K562 (cell line): ENCODE measurements around the gene SEPTIN6. TPM values are rescaled to one million over a fixed set of nuclear protein-coding genes. Genes with fewer than 3 reads are reported as not detected.

Experiments
- ARID2 ChIP-seq: fragments of 450-650 bp; IDR thresholded peaks from 2 replicates; pipeline ENCODE4 v1.6.1; 2017; ENCODE audit warnings: antibody characterized with exemption, mild to moderate bottlenecking
- CREB3 ChIP-seq: fragments of 450-650 bp; conservative IDR thresholded peaks from 2 replicates; pipeline ENCODE4 v1.6.1; 2016; ENCODE audit warnings: missing genetic modification characterization, low read depth, mild to moderate bottlenecking, missing compliant biosample characterization, moderate library complexity
- ELK3 ChIP-seq: fragments of 450-650 bp; formaldehyde crosslinking; IDR thresholded peaks from 2 replicates; pipeline ENCODE4 v1.4.0; 2020; ENCODE audit warnings: mild to moderate bottlenecking
- FOXK1 ChIP-seq: sonication (generic); formaldehyde crosslinking; IDR thresholded peaks from 2 replicates; pipeline ENCODE4 v1.8.0; 2022; ENCODE audit warnings: missing genetic modification reagents, mild to moderate bottlenecking, borderline replicate concordance
- IFI16 ChIP-seq: fragments of 250-450 bp; sonication (Bioruptor Pico); IDR thresholded peaks from 2 replicates; pipeline ENCODE4 v2.1.2; 2022; ENCODE audit warnings: mild to moderate bottlenecking, inconsistent platforms
- MYNN ChIP-seq, 2 experiments: sonication (generic); formaldehyde crosslinking in 1 of 2; IDR thresholded peaks; 2 replicates each; pipeline versions ENCODE4 v1.5.0 to v1.6.1; 2016 to 2020; ENCODE audit warnings: antibody characterized with exemption in 1 of 2, missing genetic modification reagents in 1 of 2
- NKRF ChIP-seq: fragments of 450-650 bp; IDR thresholded peaks from 2 replicates; pipeline ENCODE4 v1.6.1; 2016; ENCODE audit warnings: borderline replicate concordance
- NRF1 ChIP-seq, 2 experiments: fragments of 450-650 bp; IDR thresholded peaks in 1 of 2; conservative IDR thresholded peaks in 1 of 2; 2 replicates each; pipeline ENCODE4 v1.6.1; 2014; ENCODE audit warnings: mild to moderate bottlenecking in 2 of 2
- POLR2A ChIP-seq: fragments of 450-650 bp; conservative IDR thresholded peaks from 2 replicates; pipeline ENCODE4 v1.6.1; 2016
- SMAD3 ChIP-seq: fragments of 450-650 bp; formaldehyde crosslinking; conservative IDR thresholded peaks from 2 replicates; pipeline ENCODE4 v1.4.0; 2020; ENCODE audit warnings: mild to moderate bottlenecking
- SNAPC5 ChIP-seq: fragments of 250-450 bp; sonication (Bioruptor Pico); IDR thresholded peaks from 2 replicates; pipeline ENCODE4 v1.8.0; 2021; ENCODE audit warnings: moderate library complexity, mild to moderate bottlenecking, inconsistent platforms
- TCF3 ChIP-seq: sonication (generic); formaldehyde crosslinking; IDR thresholded peaks from 2 replicates; pipeline ENCODE4 v1.4.0; 2020; ENCODE audit warnings: mild to moderate bottlenecking, missing genetic modification reagents
- TFAP4 ChIP-seq: sonication (generic); formaldehyde crosslinking; IDR thresholded peaks from 2 replicates; pipeline ENCODE4 v1.8.0; 2022; ENCODE audit warnings: missing genetic modification reagents, mild to moderate bottlenecking, moderate library complexity, borderline replicate concordance
- ZBTB9 ChIP-seq: fragments of 450-650 bp; formaldehyde crosslinking; IDR thresholded peaks from 2 replicates; pipeline ENCODE4 v1.4.0; 2020; ENCODE audit warnings: mild to moderate bottlenecking, moderate library complexity
- ZNF146 ChIP-seq: IDR thresholded peaks from one replicate; pipeline ENCODE4 v1.6.1; 2018; ENCODE audit warnings: missing compliant biosample characterization; ENCODE audit not compliant: unreplicated experiment
- ZNF197 ChIP-seq: fragments of 200-800 bp; sonication (Bioruptor generic); IDR thresholded peaks from 2 replicates; pipeline ENCODE4 v1.6.1; 2016; ENCODE audit warnings: low read depth, missing genetic modification characterization, missing compliant biosample characterization
- ZNF639 ChIP-seq, 2 experiments: fragments of 200-800 bp in 1 of 2; sonication (Bioruptor generic) in 1 of 2; sonication (generic) in 1 of 2; formaldehyde crosslinking in 1 of 2; IDR thresholded peaks in 1 of 2; conservative IDR thresholded peaks in 1 of 2; 2 replicates each; pipeline versions ENCODE4 v1.5.0 to v1.6.1; 2016 to 2020; ENCODE audit warnings: missing compliant biosample characterization in 1 of 2, missing genetic modification characterization in 1 of 2, missing genetic modification reagents in 1 of 2
- ZZZ3 ChIP-seq: fragments of 450-650 bp; IDR thresholded peaks from 2 replicates; pipeline ENCODE4 v1.6.1; 2016; ENCODE audit warnings: antibody characterized with exemption, mild to moderate bottlenecking, moderate library complexity
- polyA plus RNA-seq, 8 experiments: library from polyadenylated mRNA; depleted of rRNA in 4 of 8; stranded (reverse) in 5 of 8; unstranded in 3 of 8; fragments of >200 nt; fragmentation: Nextera tagmentation in 2 of 8; fragmentation: Illumina TruSeq in 1 of 8; extraction: Ambion mirVana in 2 of 8; extraction: Trizol in 1 of 8; gene quantifications; 2 replicates each; pipeline versions ENCODE4 v1.2.1 to v1.2.3, GENCODE V29; 2011 to 2014; ENCODE audit warnings: inconsistent platforms in 1 of 8, missing spikeins in 1 of 8
- total RNA-seq, 7 experiments: library from RNA; depleted of rRNA in 6 of 7; stranded (reverse); fragments of >200 nt in 6 of 7; fragmentation: Illumina TruSeq in 2 of 7; extraction: Trizol in 2 of 7; gene quantifications; 2 replicates each; pipeline versions ENCODE4 v1.2.1 to v1.2.3, GENCODE V29; 2011 to 2021; ENCODE audit warnings: low replicate concordance in 1 of 7

SEPTIN6 gene
- total and polyA plus RNA-seq, 9 of the 15 experiments (the other 6 are each of a cell fraction or from before 2014, with no cell fraction given): 8.4 to 67.0 (median 37.8) TPM

- 0 out of 2 replicates have a peak, but pooled peaks have one; percentile 30 for TF ChIP-seq NKRF
- TF ChIP-seq FOXK1 (CRISPR knock-in tag): no peak
- TF ChIP-seq TCF3: no peak
- peak; percentile 18; the same call in 1 of the 2 replicates for TF ChIP-seq TFAP4 (CRISPR knock-in tag)
- TF ChIP-seq NRF1 (conservative IDR thresholded peaks at IDR 0.05 in 1 of 2, IDR thresholded peaks at IDR 0.05 in 1 of 2): peak; percentile 63 to 71
- no peak for TF ChIP-seq ELK3 (CRISPR knock-in tag)
- no peak for TF ChIP-seq ARID2
- 0 out of 4 replicates have a peak, but pooled peaks of 1 of the 2 experiments have one; percentile 39 for TF ChIP-seq ZNF639 (CRISPR knock-in tag; conservative IDR thresholded peaks at IDR 0.05 in 1 of 2, IDR thresholded peaks at IDR 0.05 in 1 of 2)
- no peak for TF ChIP-seq ZBTB9 (CRISPR knock-in tag)
- no peak for TF ChIP-seq ZNF146 (CRISPR knock-in tag)
- TF ChIP-seq IFI16 (CRISPR knock-in tag): no peak
- no peak for TF ChIP-seq SMAD3
- TF ChIP-seq SNAPC5 (CRISPR knock-in tag): no peak
- TF ChIP-seq ZZZ3: no peak
- no peak; the same call in none of the 2 replicates for TF ChIP-seq POLR2A
- no peak for TF ChIP-seq ZNF197 (CRISPR knock-in tag)
- 0 out of 2 replicates have a peak, but pooled peaks have one; percentile 47 for TF ChIP-seq MYNN (IDR thresholded peaks at IDR 0.05)
- no peak for TF ChIP-seq MYNN (CRISPR knock-in tag; IDR thresholded peaks at IDR 0.05)
- no peak for TF ChIP-seq CREB3 (tag)
These were observed 553 bp downstream of the SEPTIN6 start (continued) for GRCh38 chrX:119692191-119693039.
